T-helper 2 cell treated with Interferon-gamma antibody and Interleukin-4, amounts not matched to agents 100 ng/mL and 5 ng/mL, for 36 hours (primary cell): ENCODE data around the gene SLC6A3. TPM values are rescaled to one million over a fixed set of nuclear protein-coding genes. Genes with fewer than 3 reads are reported as not detected.

Experiments
- intact Hi-C: fragments of 100-400 bp; cut with micrococcal nuclease; formaldehyde crosslinking; loops from one replicate; pipeline ENCODE4 v1.15.1; 2023
- total RNA-seq: library from RNA; stranded (reverse); gene quantifications from 2 replicates; pipeline ENCODE4 v1.2.3, GENCODE V29; 2022

SLC6A3 gene
- total RNA-seq, 1 donor from 2014 or later, result 0.39 TPM

GRCh38 chr5:1409381-1410110 is 35.7 kb downstream of the SLC6A3 start:
- intact Hi-C loops, result no loop called here

- intact Hi-C loops, result no loop called here
These were observed 38.3 kb downstream of the SLC6A3 start for GRCh38 chr5:1406681-1407640.

- intact Hi-C loops, result no loop called here
These were observed 39.4 kb downstream of the SLC6A3 start for GRCh38 chr5:1405539-1406530.

- intact Hi-C loops, result no loop called here
These were observed 40.1 kb downstream of the SLC6A3 start for GRCh38 chr5:1405121-1405520.

GRCh38 chr5:1404062-1404461 is 41.2 kb downstream of the SLC6A3 start:
- intact Hi-C loops, result no loop called here

- intact Hi-C loops, result no loop called here
These were observed 42.5 kb downstream of the SLC6A3 start for GRCh38 chr5:1402611-1403255.

GRCh38 chr5:1401536-1402138 is 43.6 kb downstream of the SLC6A3 start:
- intact Hi-C loops, result no loop called here

- intact Hi-C loops, result no loop called here
These were observed 44.3 kb downstream of the SLC6A3 start for GRCh38 chr5:1400936-1401335.

- intact Hi-C loops, result no loop called here
These were observed 44.9 kb downstream of the SLC6A3 start for GRCh38 chr5:1400211-1400855.

GRCh38 chr5:1399737-1400136 is 45.5 kb downstream of the SLC6A3 start:
- intact Hi-C loops, result no loop called here

- intact Hi-C loops, result no loop called here
These were observed 48.9 kb downstream of the SLC6A3 start for GRCh38 chr5:1396293-1396816.

- intact Hi-C loops, result no loop called here
These were observed 50.1 kb downstream of the SLC6A3 start for GRCh38 chr5:1394881-1395860.

- intact Hi-C loops, result no loop called here
These were observed 51.4 kb downstream of the SLC6A3 start for GRCh38 chr5:1393571-1394501.

GRCh38 chr5:1392801-1393565 is 52.3 kb downstream of the SLC6A3 start:
- intact Hi-C loops, result no loop called here

- intact Hi-C loops, result no loop called here
These were observed 53.0 kb downstream of the SLC6A3 start for GRCh38 chr5:1392261-1392660.

- intact Hi-C loops, result no loop called here
These were observed 53.5 kb downstream of the SLC6A3 start for GRCh38 chr5:1391691-1392090.
